ENCODE results near the gene REX1BD.

The REX1BD gene

GRCh38 chr19:18603958-18604819 is 15.6 kb downstream of the REX1BD start:
- TF ChIP-seq, protein P1, sequence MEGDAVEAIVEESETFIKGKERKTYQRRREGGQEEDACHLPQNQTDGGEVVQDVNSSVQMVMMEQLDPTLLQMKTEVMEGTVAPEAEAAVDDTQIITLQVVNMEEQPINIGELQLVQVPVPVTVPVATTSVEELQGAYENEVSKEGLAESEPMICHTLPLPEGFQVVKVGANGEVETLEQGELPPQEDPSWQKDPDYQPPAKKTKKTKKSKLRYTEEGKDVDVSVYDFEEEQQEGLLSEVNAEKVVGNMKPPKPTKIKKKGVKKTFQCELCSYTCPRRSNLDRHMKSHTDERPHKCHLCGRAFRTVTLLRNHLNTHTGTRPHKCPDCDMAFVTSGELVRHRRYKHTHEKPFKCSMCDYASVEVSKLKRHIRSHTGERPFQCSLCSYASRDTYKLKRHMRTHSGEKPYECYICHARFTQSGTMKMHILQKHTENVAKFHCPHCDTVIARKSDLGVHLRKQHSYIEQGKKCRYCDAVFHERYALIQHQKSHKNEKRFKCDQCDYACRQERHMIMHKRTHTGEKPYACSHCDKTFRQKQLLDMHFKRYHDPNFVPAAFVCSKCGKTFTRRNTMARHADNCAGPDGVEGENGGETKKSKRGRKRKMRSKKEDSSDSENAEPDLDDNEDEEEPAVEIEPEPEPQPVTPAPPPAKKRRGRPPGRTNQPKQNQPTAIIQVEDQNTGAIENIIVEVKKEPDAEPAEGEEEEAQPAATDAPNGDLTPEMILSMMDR (IDR thresholded peaks at IDR 0.05; ENCODE audit: low read depth, low read length) = no peak

GRCh38 chr19:18604820-18605159 is 16.2 kb downstream of the REX1BD start:
- TF ChIP-seq, protein P1 (IDR thresholded peaks at IDR 0.05; ENCODE audit: low read depth, low read length) = no peak
- peaks cover 2% of the 10 kb centered on the region; the same call in 1 of the 2 replicates for H3K36me3 ChIP-seq
- no peaks in the 10 kb centered on the region for H3K9me3 ChIP-seq (ENCODE audit: severe bottlenecking)
- H3K4me3 ChIP-seq (ENCODE audit: low read depth, low read length) = no peak overlapping the region
- H3K27me3 ChIP-seq (ENCODE audit: insufficient read depth, low read depth, severe bottlenecking) = peaks cover 27% of the 10 kb centered on the region
- no peak overlapping the region for H3K27ac ChIP-seq
- DNase-seq = no peak

More at GRCh38 chr19:18603958-18604819, 15.6 kb downstream of the REX1BD start:
- Histone ChIP-seq H3K36me3 (peaks cover 2% of the 10 kb centered on the region; the same call in 1 of the 2 replicates), H3K4me3 (ENCODE audit: low read depth, low read length) (no peak overlapping the region), H3K9me3 (ENCODE audit: severe bottlenecking) (no peaks in the 10 kb centered on the region), H3K27me3 (ENCODE audit: insufficient read depth, low read depth, severe bottlenecking) (peaks cover 21% of the 10 kb centered on the region), H3K27ac (no peak overlapping the region)
- no peak for DNase-seq

DNA sequence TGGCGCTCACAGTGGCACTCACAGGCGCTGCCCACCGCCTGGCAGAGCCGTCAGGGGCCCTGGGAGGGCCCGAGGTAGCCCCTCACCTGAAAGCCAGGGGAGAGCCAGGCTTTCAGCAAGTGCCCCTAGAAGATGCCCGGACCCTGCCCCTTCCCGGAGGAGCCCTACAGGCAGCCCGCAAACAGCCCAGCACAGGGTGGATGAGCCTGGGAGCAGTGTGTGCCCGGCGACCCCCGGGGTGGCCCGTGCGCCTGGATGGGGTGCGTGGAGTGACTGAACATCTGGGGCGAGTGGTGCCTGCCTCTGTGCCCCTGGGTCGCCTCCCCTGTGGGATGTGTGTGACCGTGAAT is 16.6 kb downstream of the REX1BD start:
- no peak overlapping the region for H3K27ac ChIP-seq
- peaks cover 2% of the 10 kb centered on the region; the same call in 1 of the 2 replicates for H3K36me3 ChIP-seq
- H3K27me3 ChIP-seq (ENCODE audit: insufficient read depth, low read depth, severe bottlenecking) = peaks cover 30% of the 10 kb centered on the region
- TF ChIP-seq, protein P1 (IDR thresholded peaks at IDR 0.05; ENCODE audit: low read depth, low read length) = no peak
- H3K9me3 ChIP-seq (ENCODE audit: severe bottlenecking) = no peaks in the 10 kb centered on the region
- no peak overlapping the region for H3K4me3 ChIP-seq (ENCODE audit: low read depth, low read length)
- DNase-seq = no peak

DNA sequence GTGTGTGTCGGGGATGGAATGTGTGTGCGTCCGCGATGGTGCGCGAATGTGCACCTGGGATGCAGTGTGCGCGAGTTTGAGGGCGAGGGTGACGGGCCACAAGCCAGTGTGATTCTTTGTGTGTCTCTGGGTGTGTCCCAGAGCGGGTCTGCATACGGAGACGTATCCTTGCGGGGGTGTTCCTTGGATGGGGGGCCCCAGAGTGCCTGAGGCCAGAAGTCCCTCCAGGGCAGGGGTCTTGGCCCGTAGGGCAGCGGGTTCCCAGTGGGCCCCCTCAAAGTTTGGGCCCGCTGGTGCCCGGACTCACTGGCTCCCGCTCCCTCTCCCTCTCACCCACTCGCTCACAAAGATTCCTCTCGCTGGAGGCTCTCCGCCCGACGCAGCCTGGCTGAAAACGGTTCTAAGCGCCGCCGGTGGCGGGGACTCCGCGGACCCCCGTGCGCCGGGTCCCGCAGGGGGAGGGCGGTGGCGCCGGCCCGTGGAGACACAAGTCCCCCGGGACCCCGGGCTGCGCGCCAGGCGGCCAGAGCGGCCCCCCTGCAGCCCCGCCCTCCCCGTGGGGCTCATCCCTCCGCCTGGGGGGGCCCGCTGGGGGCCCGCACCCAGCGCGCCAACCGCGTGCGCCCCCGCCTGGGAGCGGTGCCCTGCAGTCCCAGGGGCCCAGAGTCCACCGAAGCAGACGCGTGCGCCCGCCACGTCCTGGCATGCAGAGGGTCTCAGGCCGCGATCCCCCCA is 17.1 kb downstream of the REX1BD start:
- peaks cover 36% of the 10 kb centered on the region for H3K27me3 ChIP-seq (ENCODE audit: insufficient read depth, low read depth, severe bottlenecking)
- peak overlapping the region; percentile 36; the same call in 1 of the 2 replicates for H3K27ac ChIP-seq
- H3K9me3 ChIP-seq (ENCODE audit: severe bottlenecking) = no peaks in the 10 kb centered on the region
- TF ChIP-seq, protein P1 (IDR thresholded peaks at IDR 0.05; ENCODE audit: low read depth, low read length) = no peak
- peak overlapping the region; percentile 66 for H3K4me3 ChIP-seq (ENCODE audit: low read depth, low read length)
- H3K36me3 ChIP-seq = peaks cover 2% of the 10 kb centered on the region; the same call in 1 of the 2 replicates
- DNase-seq = no peak

DNA sequence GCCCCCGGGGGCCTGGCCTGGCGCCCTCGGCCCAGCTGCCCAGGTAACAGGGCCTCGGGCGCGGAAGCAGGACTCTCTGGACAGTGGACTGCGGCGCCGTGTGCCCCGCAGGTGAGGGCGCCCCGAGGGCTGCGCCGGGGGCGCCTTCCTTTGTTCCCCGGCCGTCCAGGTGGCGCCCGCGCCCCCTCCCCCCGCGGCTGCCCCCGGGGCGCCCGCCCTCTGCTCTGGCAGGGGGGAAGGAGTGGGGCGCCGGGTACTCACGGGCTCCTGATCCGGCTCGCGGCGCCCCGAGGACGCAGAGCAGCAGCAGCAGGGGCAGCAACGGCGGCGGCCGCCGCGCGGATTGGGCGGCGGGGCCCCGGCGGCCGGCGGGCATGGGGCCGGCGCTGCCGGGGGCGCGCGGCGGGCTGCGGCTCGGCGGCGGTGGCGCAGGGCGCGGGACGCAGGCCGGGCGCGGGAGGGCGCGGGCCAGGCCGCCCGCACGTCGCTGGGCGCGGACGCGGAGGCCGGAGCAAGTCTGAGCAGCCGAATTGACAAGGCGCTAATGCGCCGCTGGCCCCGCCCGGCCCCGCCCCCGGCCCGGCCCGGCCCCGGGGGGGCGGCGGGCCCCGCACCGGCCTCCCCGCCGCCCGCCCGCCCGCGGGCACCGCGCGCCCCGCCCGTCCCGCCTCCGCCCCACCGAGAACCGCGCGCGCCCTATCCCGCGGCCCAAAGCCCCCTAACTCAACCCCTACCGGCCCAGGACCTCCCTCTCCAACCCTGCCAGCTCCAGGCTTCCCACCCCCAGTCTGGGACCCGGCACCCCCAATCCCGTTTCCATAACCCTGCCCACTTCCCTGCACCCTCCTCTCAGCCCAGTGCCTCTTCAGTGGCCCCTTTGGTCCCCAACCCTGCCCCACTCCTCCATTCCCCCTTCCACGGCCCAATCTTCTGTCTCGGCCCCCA is 18.0 kb downstream of the REX1BD start, which contains the start of gene CRLF1:
CRLF1 (minus strand) TSS at position 519 of the 945 bp plus-strand sequence; CDS start at position 376, 143 bp downstream.
- Histone ChIP-seq H3K27me3 (ENCODE audit: insufficient read depth, low read depth, severe bottlenecking) (peaks cover 43% of the 10 kb centered on the region), H3K27ac (peak within 1 kb of the TSS; percentile 36; the same call in 1 of the 2 replicates), H3K36me3 (peaks cover 2% of the 10 kb centered on the region; the same call in 1 of the 2 replicates), H3K9me3 (ENCODE audit: severe bottlenecking) (no peaks in the 10 kb centered on the region), H3K4me3 (ENCODE audit: low read depth, low read length) (peak within 1 kb of the TSS; percentile 66)
- TF ChIP-seq, protein P1 (IDR thresholded peaks at IDR 0.05; ENCODE audit: low read depth, low read length) = no peak
- DNase-seq = no peak
